Prostate gland (tissue), 2 donors: ENCODE measurements around the gene FMNL3.

ENCODE experiments used
- CTCF ChIP-seq, 4 experiments: fragments of 200-600 bp in 2 of 4; fragments of 450-650 bp in 2 of 4; sonication (generic) in 2 of 4; IDR thresholded peaks; 1 replicate in 3 of 4; 2 replicates in 1 of 4; pipeline ENCODE4 v1.5.1; 2016 to 2019; ENCODE audit warnings: antibody characterized with exemption in 4 of 4, mild to moderate bottlenecking in 2 of 4, moderate library complexity in 2 of 4
- POLR2A ChIP-seq: fragments of 450-650 bp; IDR thresholded peaks from one replicate; pipeline ENCODE4 v1.6.1; 2016; ENCODE audit warnings: antibody characterized with exemption, mild to moderate bottlenecking
- POLR2AphosphoS5 ChIP-seq: sonication (generic); formaldehyde crosslinking; IDR thresholded peaks from one replicate; pipeline ENCODE4 v1.6.1; 2017; ENCODE audit warnings: antibody characterized with exemption

- TF ChIP-seq CTCF (IDR thresholded peaks at IDR 0.05): no peak
- TF ChIP-seq POLR2A: no peak
- TF ChIP-seq POLR2AphosphoS5: no peak
These were observed 8.3 kb downstream of the FMNL3 start for GRCh38 chr12:49698619-49699545.
